BE2C (cell line): Measurements from ENCODE around the gene PCBP4. TPM values are rescaled to one million over a fixed set of nuclear protein-coding genes. Genes with fewer than 3 reads are reported as not detected.

Experiments used
- DNase-seq: peaks from one replicate; pipeline ENCODE4 v3.0.0-alpha.2; 2020
- H3K27me3 ChIP-seq: fragments of 250-450 bp; sonication (Bioruptor Pico); 2 replicates; pipeline ENCODE4 v1.5.1; 2020; ENCODE audit warnings: mild to moderate bottlenecking
- H3K36me3 ChIP-seq: fragments of 250-450 bp; sonication (Bioruptor Pico); 2 replicates; pipeline ENCODE4 v1.5.1; 2020; ENCODE audit warnings: mild to moderate bottlenecking
- H3K4me1 ChIP-seq: fragments of 250-450 bp; sonication (Bioruptor Pico); 2 replicates; pipeline ENCODE4 v1.5.1; 2020
- H3K4me3 ChIP-seq: 2 replicates; pipeline ENCODE4 v1.5.1; 2011; ENCODE audit warnings: low read depth, low read length
- H3K9me3 ChIP-seq: fragments of 250-450 bp; sonication (Bioruptor Pico); 2 replicates; pipeline ENCODE4 v1.5.1; 2020
- CTCF ChIP-seq: IDR thresholded peaks from 2 replicates; pipeline ENCODE4 v1.5.1; 2012; ENCODE audit warnings: mild to moderate bottlenecking, low read depth, low read length
- polyA plus RNA-seq: library from polyadenylated mRNA; unstranded; fragments of >200 nt; gene quantifications from one replicate; pipeline ENCODE4 v1.2.1, GENCODE V29; 2012; ENCODE audit warnings: low read depth, missing spikeins; ENCODE audit not compliant: insufficient read length, insufficient read depth

Gene PCBP4
- polyA plus RNA-seq = 237 TPM

GRCh38 chr3:51967384-51968169 lies at the start of gene PCBP4:
TSS of gene PCBP4 (minus strand) at chr3:51967454. CDS start at chr3:51961240, 6,214 bp downstream.
- Histone ChIP-seq H3K4me1 (peaks cover 2% of the 10 kb centered on the region; the same call in 1 of the 2 replicates), H3K9me3 (no peaks in the 10 kb centered on the region), H3K4me3 (peak within 1 kb of the TSS; percentile 77), H3K36me3 (no peaks in the 10 kb centered on the region), H3K27me3 (no peaks in the 10 kb centered on the region)
- no peak for TF ChIP-seq CTCF
- peak; percentile 59 for DNase-seq

GRCh38 chr3:52015438-52016228 lies 48.4 kb upstream of the PCBP4 start:
- no peaks in the 10 kb centered on the region for H3K36me3 ChIP-seq
- H3K27me3 ChIP-seq = no peaks in the 10 kb centered on the region
- no peak overlapping the region for H3K4me3 ChIP-seq
- peak; percentile 33 for DNase-seq
- H3K4me1 ChIP-seq = peaks cover 25% of the 10 kb centered on the region
- no peak for TF ChIP-seq CTCF
- H3K9me3 ChIP-seq = no peaks in the 10 kb centered on the region

GRCh38 chr3:52014613-52015012 lies 47.4 kb upstream of the PCBP4 start:
- Histone ChIP-seq H3K4me1 (peaks cover 23% of the 10 kb centered on the region), H3K27me3 (no peaks in the 10 kb centered on the region), H3K9me3 (no peaks in the 10 kb centered on the region), H3K4me3 (no peak overlapping the region), H3K36me3 (no peaks in the 10 kb centered on the region)
- peak; percentile 54 for DNase-seq
- TF ChIP-seq CTCF = peak; percentile 60

DNA sequence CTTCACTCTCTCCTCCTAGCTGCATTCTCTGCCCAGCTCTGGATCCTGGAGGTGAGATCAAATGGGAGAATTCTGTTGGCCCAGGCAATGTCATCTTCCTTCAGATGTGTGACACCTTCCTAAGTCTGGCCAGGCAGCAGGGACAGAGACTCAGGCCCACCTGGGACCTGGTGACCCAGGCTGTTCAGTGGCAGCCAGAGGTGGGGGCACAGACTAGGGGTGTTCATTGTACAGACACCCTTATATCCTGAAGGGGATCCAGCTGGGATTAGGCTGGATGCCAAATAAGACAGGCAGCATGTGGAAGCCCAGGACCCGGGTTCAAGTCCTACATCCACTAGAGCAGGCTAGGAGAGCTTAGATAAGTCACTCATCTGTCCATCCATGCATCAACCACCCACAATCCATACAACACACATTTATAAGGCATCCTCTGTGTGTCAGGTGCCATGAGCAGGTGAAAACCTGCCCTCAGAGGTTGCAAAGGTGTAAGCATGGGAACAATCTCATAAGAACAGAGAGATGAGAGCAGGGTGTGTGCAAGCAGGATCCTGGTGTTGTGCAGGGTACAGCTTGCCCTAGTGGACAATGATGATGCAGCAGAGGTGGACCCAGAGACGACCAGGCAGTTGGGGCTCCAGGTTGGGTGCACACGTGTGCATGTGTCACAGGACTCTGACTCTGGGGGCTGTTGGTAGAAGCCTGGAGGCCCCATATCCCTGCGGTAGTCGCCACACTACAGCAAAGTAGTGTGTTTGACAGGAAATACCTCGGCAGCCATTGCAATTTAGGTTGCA lies 46.7 kb upstream of the PCBP4 start:
- peak; percentile 4; the same call in 1 of the 2 replicates for TF ChIP-seq CTCF
- Histone ChIP-seq H3K4me3 (no peak overlapping the region), H3K4me1 (peaks cover 23% of the 10 kb centered on the region), H3K36me3 (no peaks in the 10 kb centered on the region), H3K27me3 (no peaks in the 10 kb centered on the region), H3K9me3 (no peaks in the 10 kb centered on the region)
- DNase-seq = no peak

DNA sequence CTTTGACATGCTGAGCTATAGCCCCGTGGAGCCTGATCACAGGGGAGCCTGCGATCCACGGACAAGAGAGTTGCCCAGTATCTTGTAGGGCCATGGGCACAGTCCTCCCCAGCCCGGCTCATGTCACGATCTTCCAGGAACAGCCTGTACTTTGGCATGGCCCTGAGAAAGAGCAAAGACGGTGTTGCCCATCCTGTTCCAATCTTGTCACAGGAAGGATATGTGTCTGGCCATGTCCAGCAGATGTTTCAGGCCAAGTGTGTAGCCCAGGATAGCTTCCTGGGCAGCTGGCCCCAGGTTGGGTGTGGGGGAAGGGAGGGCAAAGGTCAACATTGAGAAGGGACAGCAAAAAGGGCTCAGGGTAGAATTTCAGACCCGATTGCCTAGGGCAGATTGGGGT lies 45.4 kb upstream of the PCBP4 start:
- Histone ChIP-seq H3K4me1 (peaks cover 23% of the 10 kb centered on the region), H3K9me3 (no peaks in the 10 kb centered on the region), H3K27me3 (no peaks in the 10 kb centered on the region), H3K4me3 (no peak overlapping the region), H3K36me3 (no peaks in the 10 kb centered on the region)
- TF ChIP-seq CTCF = no peak
- no peak for DNase-seq
